Measurements from ENCODE around the gene PAMR1. TPM values are rescaled to one million over a fixed set of nuclear protein-coding genes. Genes with fewer than 3 reads are reported as not detected.

PAMR1 gene
- total and polyA plus RNA-seq, 2 of the 8 experiments (the other 6 are each of a cell fraction or from before 2014, with no cell fraction given), result 3.0 to 6.9 TPM

GRCh38 chr11:35387111-35387982 is 138.1 kb downstream of the PAMR1 start:
- CTCF ChIA-PET (ENCODE audit: partially characterized antibody), result interaction anchor here (0.7 to 1.3 kb wide), 2 partner anchors 20 to 875 kb away, joined by 3 to 4 read pairs; no protein-coding TSS in a partner anchor
- no peak overlapping the region for H3K27ac ChIP-seq (ENCODE audit: low read depth, low read length)
- no peak for TF ChIP-seq EGR1 (IDR thresholded peaks at IDR 0.05; ENCODE audit: borderline replicate concordance, low read depth, low read length)
- TF ChIP-seq KDM1A (IDR thresholded peaks at IDR 0.05; ENCODE audit: borderline replicate concordance, low read length), result no peak

More at GRCh38 chr11:35387111-35387982, 138.1 kb downstream of the PAMR1 start:
- H3K23ac ChIP-seq (ENCODE audit: insufficient read length), result no peak overlapping the region
- no peaks in the 10 kb centered on the region for H3K27me3 ChIP-seq (replicated peaks in 1 of 4; ENCODE audit: control insufficient read depth in 3 of 4, extremely low read depth in 1 of 4, insufficient read depth in 3 of 4, low read length in 3 of 4)
- H3K79me1 ChIP-seq (ENCODE audit: low read depth, low read length), result no peaks in the 10 kb centered on the region
- WGBS, 2 experiments (ENCODE audit: extremely low coverage in 1 of 2, insufficient coverage in 1 of 2, insufficient read length in 1 of 2, insufficient replicate concordance in 2 of 2, low coverage in 1 of 2, low lambda C conversion rate in 2 of 2, missing lambda C conversion rate in 1 of 2), result 86% methylated on average over 4 of the region's 4 CpGs; no CpG with 5 or more reads in 1 of the 2 experiments
- no peak overlapping the region for H4K5ac ChIP-seq (ENCODE audit: insufficient read length, low read depth, low read length)
- no peaks in the 10 kb centered on the region for H3K4me1 ChIP-seq (replicated peaks in 1 of 4; ENCODE audit: control insufficient read depth in 3 of 4, insufficient read depth in 4 of 4, low read length in 3 of 4)
- H4K91ac ChIP-seq (replicated peaks; ENCODE audit: insufficient read length, low read length), result no peak overlapping the region
- H3K56ac ChIP-seq (replicated peaks; ENCODE audit: insufficient read length, low read depth, low read length), result no peak overlapping the region
- H3K9ac ChIP-seq (replicated peaks in 1 of 4; ENCODE audit: extremely low read depth in 1 of 4, low read depth in 3 of 4, low read length in 3 of 4), result no peak overlapping the region
- H3K23me2 ChIP-seq (ENCODE audit: low read depth, low read length), result no peaks in the 10 kb centered on the region
- H3K14ac ChIP-seq (ENCODE audit: insufficient read length), result no peak overlapping the region
- no peaks in the 10 kb centered on the region for H3K36me3 ChIP-seq (ENCODE audit: control insufficient read depth in 2 of 4, insufficient read depth in 4 of 4, low read length in 3 of 4)
- H2AK5ac ChIP-seq (ENCODE audit: low read depth, low read length), result no peak overlapping the region
- no peak overlapping the region for H3K4me3 ChIP-seq (ENCODE audit: extremely low read depth in 1 of 4, insufficient read depth in 2 of 4, low read depth in 3 of 4, low read length in 4 of 4)
- no peak for FAIRE-seq
- H2BK15ac ChIP-seq (ENCODE audit: low read length), result no peak overlapping the region
- no peak overlapping the region for H2BK12ac ChIP-seq (ENCODE audit: low read depth, low read length)
- no peaks in the 10 kb centered on the region for H3K79me2 ChIP-seq (ENCODE audit: control insufficient read depth in 1 of 2, insufficient read depth in 2 of 2, low read length in 2 of 2)
- no peak for DNase-seq (ENCODE audit: low read depth in 1 of 2, low spot score in 2 of 2)
- no peak overlapping the region for H3K4me2 ChIP-seq (ENCODE audit: insufficient read depth in 1 of 2, low read depth in 2 of 2, low read length in 2 of 2)
- H2AFZ ChIP-seq (ENCODE audit: low read length), result no peak overlapping the region
- POLR2A ChIA-PET (ENCODE audit: partially characterized antibody), result no interaction called here
- H2BK5ac ChIP-seq (ENCODE audit: low read depth, low read length), result no peak overlapping the region
- no peaks in the 10 kb centered on the region for H3K9me3 ChIP-seq (ENCODE audit: insufficient read depth in 2 of 2, low read depth in 1 of 2, low read length in 1 of 2)
- no peak overlapping the region for H2BK20ac ChIP-seq (ENCODE audit: low read length)
- H3K4ac ChIP-seq (replicated peaks; ENCODE audit: insufficient read length, low read depth, low read length), result no peak overlapping the region
- H2BK120ac ChIP-seq (replicated peaks; ENCODE audit: low read depth, low read length), result no peak overlapping the region
- no peak overlapping the region for H3K18ac ChIP-seq (ENCODE audit: extremely low read depth, low read length)
- no peaks in the 10 kb centered on the region for H4K20me1 ChIP-seq (replicated peaks in 1 of 2; ENCODE audit: control insufficient read depth in 1 of 2, insufficient read depth in 2 of 2, low read length in 2 of 2)
- H4K8ac ChIP-seq (ENCODE audit: extremely low read depth, insufficient read depth, low read length), result no peak overlapping the region

Data from H1 (cell line).